Osteocyte (in vitro differentiated cells): ENCODE results near the gene CNP. TPM values are rescaled to one million over a fixed set of nuclear protein-coding genes. Genes with fewer than 3 reads are reported as not detected.

Experiments
- DNase-seq: peaks from one replicate; pipeline ENCODE4 v3.0.0; 2021; ENCODE audit warnings: mixed read lengths; ENCODE audit not compliant: unreplicated experiment; ENCODE audit errors: extremely low spot score
- H3K27ac Mint-ChIP-seq: one replicate; pipeline ENCODE4 v1.8.0; 2021; ENCODE audit warnings: mild to moderate bottlenecking, mixed read lengths; ENCODE audit not compliant: unreplicated experiment
- H3K27me3 Mint-ChIP-seq: one replicate; pipeline ENCODE4 v1.8.0; 2021; ENCODE audit warnings: mixed read lengths; ENCODE audit not compliant: unreplicated experiment
- H3K36me3 Mint-ChIP-seq: one replicate; pipeline ENCODE4 v1.8.0; 2021; ENCODE audit warnings: mixed read lengths; ENCODE audit not compliant: unreplicated experiment
- H3K4me1 Mint-ChIP-seq: one replicate; pipeline ENCODE4 v1.8.0; 2021; ENCODE audit warnings: mixed read lengths; ENCODE audit not compliant: unreplicated experiment
- H3K4me3 Mint-ChIP-seq: one replicate; pipeline ENCODE4 v1.8.0; 2021; ENCODE audit warnings: mild to moderate bottlenecking, moderate library complexity, mixed read lengths; ENCODE audit not compliant: unreplicated experiment
- H3K9me3 Mint-ChIP-seq: one replicate; pipeline ENCODE4 v1.8.0; 2021; ENCODE audit warnings: mixed read lengths; ENCODE audit not compliant: unreplicated experiment
- CTCF ChIP-seq: fragments of 200-600 bp; sonication (generic); IDR thresholded peaks from 2 replicates; pipeline ENCODE4 v1.5.0; 2021; ENCODE audit warnings: antibody characterized with exemption, mild to moderate bottlenecking, moderate library complexity
- total RNA-seq: library from RNA; stranded (reverse); gene quantifications from 2 replicates; pipeline ENCODE4 v1.2.1, GENCODE V29; 2021

CNP gene
- total RNA-seq, 1 donor from 2014 or later: 108 TPM

DNA sequence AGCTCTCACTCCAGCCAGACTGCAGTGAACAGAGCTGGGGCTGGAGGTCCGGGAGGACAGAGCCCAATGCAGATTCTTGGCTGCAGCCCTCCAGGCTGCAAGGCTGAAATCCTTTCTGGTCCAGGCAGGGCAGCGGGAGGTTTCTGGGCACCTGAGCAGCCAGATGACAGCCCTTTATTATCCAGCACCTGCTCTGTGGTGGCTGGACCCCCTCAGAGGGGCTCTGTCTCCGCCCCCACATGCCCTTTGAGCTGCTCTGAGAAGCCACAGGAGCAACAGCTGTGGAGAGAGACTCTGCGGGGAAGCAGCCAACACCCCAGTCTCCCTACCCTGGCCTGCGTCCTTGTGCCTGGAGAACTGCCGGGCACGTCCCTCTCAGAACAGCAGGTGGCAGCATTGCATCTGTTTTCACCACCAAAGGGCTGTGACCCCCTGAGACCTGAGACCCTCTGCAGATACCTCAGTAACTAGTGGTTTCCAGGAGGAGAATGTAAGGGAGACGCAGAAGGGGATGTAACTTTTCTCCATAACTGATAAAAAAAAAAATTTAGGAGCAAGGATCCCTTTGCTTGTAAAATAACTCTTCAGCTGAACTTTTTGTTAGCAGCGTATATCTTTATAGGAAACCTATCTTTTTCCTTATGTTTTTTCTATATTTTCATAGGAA is 3.7 kb upstream of the CNP start:
- Mint-ChIP-seq H3K27ac (no peak overlapping the region), H3K27me3 (no peaks in the 10 kb centered on the region), H3K4me3 (no peak overlapping the region), H3K9me3 (no peaks in the 10 kb centered on the region), H3K4me1 (peaks cover 37% of the 10 kb centered on the region), H3K36me3 (peaks cover 3% of the 10 kb centered on the region)
- peak; percentile 93 for TF ChIP-seq CTCF
- DNase-seq: peak; percentile 89

DNA sequence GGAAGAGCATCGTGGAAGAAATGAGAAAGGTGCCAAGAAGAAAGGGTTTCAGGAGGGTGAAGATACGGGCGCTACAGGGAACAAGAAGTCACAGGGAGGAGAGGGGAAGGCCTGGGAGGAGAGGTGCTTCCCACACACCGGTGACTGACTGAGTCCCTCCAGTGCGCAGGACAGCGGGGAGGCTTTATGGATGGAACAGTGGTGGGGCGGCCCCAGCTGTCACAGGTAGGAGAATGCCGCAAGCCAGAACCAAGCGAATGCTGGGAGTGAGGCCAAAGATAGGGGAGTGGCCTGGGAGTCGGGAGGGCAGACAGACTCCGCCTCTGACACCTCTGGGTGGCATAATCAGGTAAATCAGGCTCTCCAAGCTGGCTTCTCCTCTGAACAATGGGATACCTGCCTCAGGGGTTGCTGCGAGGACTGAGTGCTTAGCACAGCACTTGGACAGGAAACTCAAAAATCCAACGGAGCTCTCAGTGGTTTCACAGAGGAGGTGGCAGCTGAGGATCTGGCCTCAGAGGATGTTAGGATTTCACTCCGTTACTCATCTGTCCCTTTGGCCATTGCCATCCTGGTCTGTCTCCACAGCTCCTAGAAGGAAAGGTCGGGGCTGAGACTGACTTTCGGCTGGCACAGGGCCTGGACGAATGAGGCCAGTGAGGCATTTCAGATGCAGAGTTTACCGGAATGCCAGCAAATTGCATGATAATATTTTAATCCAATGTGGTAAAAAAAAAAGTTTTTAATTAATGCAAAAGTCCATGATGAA is 717 bp upstream of the CNP start:
- DNase-seq: no peak
- Mint-ChIP-seq H3K27me3 (no peaks in the 10 kb centered on the region), H3K9me3 (no peaks in the 10 kb centered on the region), H3K27ac (peak overlapping the region; percentile 63), H3K4me3 (peak overlapping the region; percentile 79), H3K4me1 (peaks cover 35% of the 10 kb centered on the region), H3K36me3 (peaks cover 10% of the 10 kb centered on the region)
- no peak for TF ChIP-seq CTCF

GRCh38 chr17:41967141-41967920 is 736 bp downstream of the CNP start:
- Mint-ChIP-seq H3K9me3 (no peaks in the 10 kb centered on the region), H3K4me1 (peaks cover 37% of the 10 kb centered on the region), H3K4me3 (peak overlapping the region; percentile 79), H3K27ac (peak overlapping the region; percentile 66), H3K36me3 (peaks cover 13% of the 10 kb centered on the region), H3K27me3 (no peaks in the 10 kb centered on the region)
- no peak for DNase-seq
- TF ChIP-seq CTCF: no peak

DNA sequence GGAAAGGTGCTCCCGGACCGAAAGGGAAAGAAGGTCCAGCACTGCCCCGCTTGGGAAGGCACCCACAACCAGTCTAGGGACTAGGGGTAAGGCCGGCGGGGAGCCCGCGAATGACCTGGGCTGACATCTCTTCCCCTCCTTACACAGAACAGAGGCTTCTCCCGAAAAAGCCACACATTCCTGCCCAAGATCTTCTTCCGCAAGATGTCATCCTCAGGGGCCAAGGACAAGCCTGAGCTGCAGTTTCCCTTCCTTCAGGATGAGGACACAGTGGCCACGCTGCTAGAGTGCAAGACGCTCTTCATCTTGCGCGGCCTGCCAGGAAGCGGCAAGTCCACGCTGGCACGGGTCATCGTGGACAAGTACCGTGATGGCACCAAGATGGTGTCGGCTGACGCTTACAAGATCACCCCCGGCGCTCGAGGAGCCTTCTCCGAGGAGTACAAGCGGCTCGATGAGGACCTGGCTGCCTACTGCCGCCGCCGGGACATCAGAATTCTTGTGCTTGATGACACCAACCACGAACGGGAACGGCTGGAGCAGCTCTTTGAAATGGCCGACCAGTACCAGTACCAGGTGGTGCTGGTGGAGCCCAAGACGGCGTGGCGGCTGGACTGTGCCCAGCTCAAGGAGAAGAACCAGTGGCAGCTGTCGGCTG is 1.5 kb downstream of the CNP start:
- no peak for TF ChIP-seq CTCF
- H3K27me3 Mint-ChIP-seq: no peaks in the 10 kb centered on the region
- no peaks in the 10 kb centered on the region for H3K9me3 Mint-ChIP-seq
- peak overlapping the region; percentile 79 for H3K4me3 Mint-ChIP-seq
- DNase-seq: no peak
- H3K36me3 Mint-ChIP-seq: peaks cover 16% of the 10 kb centered on the region
- no peak overlapping the region for H3K27ac Mint-ChIP-seq
- H3K4me1 Mint-ChIP-seq: peaks cover 37% of the 10 kb centered on the region
